ENCODE results near the gene HOXA6. TPM values are rescaled to one million over a fixed set of nuclear protein-coding genes. Genes with fewer than 3 reads are reported as not detected.

HOXA6 gene
- total RNA-seq, 1 donor: 11.2 TPM

DNA sequence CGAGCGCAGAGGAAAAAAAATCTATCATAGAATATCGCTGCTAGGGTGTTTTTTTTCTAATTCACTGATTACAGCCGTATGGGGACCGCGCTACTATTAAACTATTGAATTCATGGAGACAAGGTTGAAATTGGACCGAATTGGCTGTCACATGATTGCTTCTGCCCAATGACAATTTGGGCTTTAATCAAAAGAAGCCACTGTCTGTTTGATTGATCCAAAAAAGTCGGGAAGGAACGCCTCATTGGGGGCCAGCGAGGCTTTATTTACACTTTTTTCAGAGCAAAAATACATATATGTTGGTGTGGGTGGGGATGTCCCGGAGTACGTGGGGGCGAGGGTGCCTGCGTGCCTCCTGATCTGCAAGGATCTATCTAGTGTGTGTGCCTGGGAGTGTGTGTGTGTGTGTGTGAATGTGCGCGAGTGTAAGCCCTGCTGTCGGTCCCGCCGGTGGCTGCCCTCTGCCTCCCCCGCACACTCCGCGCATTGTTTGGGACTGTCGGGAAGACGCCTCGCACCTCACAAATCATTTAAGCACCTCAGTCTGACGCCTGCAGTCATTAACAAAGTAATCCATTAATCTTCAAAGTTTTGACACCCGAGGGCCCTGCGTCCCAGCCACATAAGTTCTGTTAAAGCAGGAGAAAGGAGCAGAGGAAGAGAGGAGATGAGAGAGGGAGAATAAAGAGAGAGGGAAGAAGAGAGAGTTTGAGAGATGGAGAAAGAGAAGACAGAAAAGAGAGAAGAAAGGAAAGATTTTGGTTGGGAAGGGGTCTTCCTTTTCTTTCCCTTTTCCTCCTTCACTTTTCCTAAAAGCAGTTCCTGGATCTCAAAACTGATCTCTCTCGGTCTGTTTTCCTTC is 44.8 kb downstream of the HOXA6 start, which contains the start of gene HOXA2:
Gene HOXA2, minus strand, starts transcription at position 103 of the 862 bp plus-strand sequence. CDS start 183 bp downstream, outside the sequence.
- TF ChIP-seq, protein P1, sequence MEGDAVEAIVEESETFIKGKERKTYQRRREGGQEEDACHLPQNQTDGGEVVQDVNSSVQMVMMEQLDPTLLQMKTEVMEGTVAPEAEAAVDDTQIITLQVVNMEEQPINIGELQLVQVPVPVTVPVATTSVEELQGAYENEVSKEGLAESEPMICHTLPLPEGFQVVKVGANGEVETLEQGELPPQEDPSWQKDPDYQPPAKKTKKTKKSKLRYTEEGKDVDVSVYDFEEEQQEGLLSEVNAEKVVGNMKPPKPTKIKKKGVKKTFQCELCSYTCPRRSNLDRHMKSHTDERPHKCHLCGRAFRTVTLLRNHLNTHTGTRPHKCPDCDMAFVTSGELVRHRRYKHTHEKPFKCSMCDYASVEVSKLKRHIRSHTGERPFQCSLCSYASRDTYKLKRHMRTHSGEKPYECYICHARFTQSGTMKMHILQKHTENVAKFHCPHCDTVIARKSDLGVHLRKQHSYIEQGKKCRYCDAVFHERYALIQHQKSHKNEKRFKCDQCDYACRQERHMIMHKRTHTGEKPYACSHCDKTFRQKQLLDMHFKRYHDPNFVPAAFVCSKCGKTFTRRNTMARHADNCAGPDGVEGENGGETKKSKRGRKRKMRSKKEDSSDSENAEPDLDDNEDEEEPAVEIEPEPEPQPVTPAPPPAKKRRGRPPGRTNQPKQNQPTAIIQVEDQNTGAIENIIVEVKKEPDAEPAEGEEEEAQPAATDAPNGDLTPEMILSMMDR (IDR thresholded peaks at IDR 0.05; ENCODE audit: insufficient read depth, low read depth, low read length): no peak
- no peak within 1 kb of the TSS for H3K4me3 ChIP-seq (ENCODE audit: low read depth, low read length)
- DNase-seq (ENCODE audit: low read depth): no peak

DNA sequence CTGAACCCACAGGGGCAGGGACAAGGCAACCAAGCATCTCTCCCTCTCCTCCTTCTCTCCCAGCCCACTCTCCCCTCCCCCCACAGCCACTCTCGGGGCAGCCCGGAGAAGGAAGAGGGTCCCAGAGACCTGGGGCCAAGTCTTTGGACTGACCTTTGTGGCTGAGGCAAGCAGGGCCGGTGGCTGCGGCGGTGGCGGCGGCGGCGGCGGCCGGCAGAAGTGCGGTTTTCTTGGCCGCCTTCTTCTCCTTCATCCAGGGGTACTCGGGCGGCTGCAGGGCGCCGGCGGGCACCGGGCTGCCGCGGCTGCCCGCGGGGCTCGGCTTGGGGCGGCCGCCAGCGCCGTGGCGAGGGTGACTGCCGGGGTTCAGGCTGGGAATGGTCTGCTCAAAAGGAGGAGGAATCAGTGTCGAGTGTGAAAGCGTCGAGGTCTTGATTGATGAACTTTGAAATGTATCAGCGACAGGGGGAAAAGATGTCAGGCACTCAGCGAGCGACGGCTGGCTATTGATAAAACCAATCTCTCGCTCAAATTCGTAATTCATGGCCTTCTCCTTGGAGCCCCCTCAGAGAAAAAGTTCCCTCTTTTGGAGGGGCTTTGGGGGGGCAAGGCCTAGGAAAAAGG is 45.5 kb downstream of the HOXA6 start:
- no peak overlapping the region for H3K4me3 ChIP-seq (ENCODE audit: low read depth, low read length)
- TF ChIP-seq, protein P1 (IDR thresholded peaks at IDR 0.05; ENCODE audit: insufficient read depth, low read depth, low read length): no peak
- no peak for DNase-seq (ENCODE audit: low read depth)

DNA sequence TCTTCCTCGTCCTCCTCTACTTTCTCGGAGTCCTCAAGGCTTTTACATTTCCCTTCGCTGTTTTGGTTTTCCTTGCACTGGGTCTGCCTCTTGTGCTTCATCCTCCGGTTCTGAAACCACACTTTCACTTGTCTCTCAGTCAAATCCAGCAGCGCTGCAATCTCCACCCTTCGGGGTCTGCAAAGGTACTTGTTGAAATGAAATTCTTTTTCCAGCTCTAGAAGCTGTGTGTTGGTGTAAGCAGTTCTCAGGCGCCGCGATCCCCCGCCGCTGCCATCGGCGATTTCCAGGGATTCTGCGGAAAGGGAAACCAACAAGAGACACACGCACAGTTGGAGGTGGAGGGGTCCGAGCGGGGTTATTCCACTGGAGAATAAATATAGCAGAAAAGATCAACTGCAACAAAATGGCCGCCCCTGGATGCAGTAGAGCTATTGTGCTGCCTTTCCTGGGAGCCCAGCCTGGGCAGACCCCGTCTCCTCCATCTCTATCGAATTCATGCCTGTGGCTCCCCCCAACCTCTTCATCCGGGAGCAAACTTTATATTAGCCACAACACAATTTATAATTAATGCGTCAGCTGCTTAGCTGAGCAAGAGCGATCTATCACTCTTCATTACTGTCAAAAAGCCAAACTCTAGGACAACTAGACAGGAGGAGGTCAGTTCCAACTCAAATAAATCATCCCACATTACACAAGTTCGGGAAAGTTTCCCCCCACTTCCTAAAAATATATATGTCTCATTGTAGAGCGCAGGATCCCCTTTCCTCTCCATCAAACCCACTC is 46.2 kb downstream of the HOXA6 start:
- DNase-seq (ENCODE audit: low read depth): no peak
- no peak overlapping the region for H3K4me3 ChIP-seq (ENCODE audit: low read depth, low read length)
- TF ChIP-seq, protein P1 (IDR thresholded peaks at IDR 0.05; ENCODE audit: insufficient read depth, low read depth, low read length): no peak

DNA sequence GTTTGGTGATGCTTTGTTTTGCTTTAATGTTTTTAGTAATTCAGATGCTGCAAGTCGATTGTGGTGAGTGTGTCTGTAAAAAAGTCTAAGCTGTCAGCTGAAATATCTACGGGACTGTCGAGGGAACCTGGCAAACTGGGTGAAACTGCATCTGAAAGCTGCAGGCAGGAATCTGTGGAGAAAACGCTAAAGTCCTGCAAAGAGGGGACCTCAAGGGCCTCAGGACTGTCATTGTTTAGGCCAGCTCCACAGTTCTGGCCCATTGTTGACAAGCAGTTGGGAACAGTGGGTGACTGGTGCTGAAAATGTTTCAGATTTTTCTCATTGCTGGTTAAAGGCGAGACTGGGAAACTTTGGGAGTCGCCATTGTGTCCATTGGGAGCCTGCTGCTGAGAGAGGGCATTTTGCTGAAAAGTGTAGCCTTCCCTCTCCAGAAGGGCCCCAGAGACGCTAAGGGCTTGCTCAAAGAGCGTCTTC is 46.8 kb downstream of the HOXA6 start:
- DNase-seq (ENCODE audit: low read depth): no peak
- TF ChIP-seq, protein P1 (IDR thresholded peaks at IDR 0.05; ENCODE audit: insufficient read depth, low read depth, low read length): no peak
- no peak overlapping the region for H3K4me3 ChIP-seq (ENCODE audit: low read depth, low read length)

DNA sequence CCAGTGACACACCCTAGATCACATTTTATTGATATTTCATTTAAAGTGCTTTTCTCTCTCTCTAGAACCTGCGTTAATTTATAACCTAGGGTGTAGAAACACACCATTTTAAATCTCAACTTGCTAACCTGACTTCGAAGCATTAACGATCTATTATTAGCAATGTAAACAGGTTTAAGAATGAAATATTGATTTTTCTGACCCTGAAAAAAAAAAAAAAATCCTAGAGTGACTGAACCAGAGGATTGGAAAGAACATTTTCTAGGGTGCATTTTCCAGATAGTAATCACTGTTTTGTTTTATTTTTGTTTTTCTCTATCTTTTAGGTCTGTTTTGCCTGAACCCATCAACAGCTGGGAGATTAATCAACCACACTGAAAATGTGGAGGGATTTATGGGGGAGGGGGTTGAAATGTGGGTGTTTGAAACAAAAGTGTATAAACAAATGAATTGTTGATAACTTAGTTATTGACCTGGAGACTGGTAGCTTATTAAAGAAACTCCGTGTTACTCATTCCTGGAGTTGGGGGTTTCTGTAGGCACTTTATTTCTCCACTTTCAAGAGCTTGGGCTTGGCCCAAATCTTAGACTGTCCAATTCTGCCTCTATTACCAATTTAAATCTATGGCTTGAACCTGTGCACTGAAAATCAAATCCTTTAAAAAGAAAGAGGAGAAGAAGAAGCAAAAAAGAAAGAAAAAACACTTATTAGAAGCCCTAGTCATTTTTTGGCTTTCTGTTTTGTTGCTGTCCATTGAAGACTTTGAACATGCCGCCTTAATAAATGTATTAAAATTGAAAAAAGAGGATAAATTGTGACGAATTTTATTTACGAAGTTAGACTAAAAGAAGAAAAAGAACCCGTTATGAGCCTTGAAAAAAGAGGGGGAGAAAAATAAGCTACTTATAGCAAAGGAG is 47.9 kb downstream of the HOXA6 start:
- TF ChIP-seq, protein P1 (IDR thresholded peaks at IDR 0.05; ENCODE audit: insufficient read depth, low read depth, low read length): no peak
- peak overlapping the region; percentile 33 for H3K4me3 ChIP-seq (ENCODE audit: low read depth, low read length)
- DNase-seq (ENCODE audit: low read depth): no peak
